ENCODE data around the gene NFKBIA.
"Not testable (repeated sequence)": the region's sequence is repeated elsewhere in the genome, so short reads cannot be mapped to it uniquely, and the experiment has no call there.

Gene NFKBIA

DNA sequence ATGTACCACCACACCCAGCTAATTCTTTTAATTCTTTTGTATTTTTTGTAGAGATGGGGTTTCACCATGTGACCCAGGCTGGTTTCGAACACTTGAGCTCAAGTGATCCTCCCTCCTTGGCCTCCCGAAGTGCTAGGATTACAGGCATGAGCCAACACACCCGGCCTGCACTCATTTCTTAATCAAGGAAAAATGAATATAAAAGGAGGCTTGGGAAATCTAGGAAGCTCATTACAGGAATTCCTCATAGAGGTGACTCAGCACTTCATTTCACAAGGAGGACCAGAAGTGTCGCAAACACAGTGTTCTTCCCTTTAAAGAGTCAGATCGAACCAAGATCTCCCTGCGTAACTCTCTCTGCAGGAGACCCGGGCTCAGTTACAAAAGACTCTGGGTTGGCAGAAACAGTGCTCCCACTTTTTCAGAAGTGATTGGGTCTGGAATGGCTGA lies 30.3 kb downstream of the NFKBIA start:
- no peak for TF ChIP-seq CTCF (IDR thresholded peaks at IDR 0.05; ENCODE audit: low read depth, low read length, poor library complexity, severe bottlenecking)
- TF ChIP-seq EZH2phosphoT487 (IDR thresholded peaks at IDR 0.05; ENCODE audit: borderline replicate concordance, low read length) = no peak
- Histone ChIP-seq H3K27ac (ENCODE audit: low read depth, low read length) (no peak overlapping the region), H3K4me1 (ENCODE audit: control insufficient read depth, low read length) (no peaks in the 10 kb centered on the region)

DNA sequence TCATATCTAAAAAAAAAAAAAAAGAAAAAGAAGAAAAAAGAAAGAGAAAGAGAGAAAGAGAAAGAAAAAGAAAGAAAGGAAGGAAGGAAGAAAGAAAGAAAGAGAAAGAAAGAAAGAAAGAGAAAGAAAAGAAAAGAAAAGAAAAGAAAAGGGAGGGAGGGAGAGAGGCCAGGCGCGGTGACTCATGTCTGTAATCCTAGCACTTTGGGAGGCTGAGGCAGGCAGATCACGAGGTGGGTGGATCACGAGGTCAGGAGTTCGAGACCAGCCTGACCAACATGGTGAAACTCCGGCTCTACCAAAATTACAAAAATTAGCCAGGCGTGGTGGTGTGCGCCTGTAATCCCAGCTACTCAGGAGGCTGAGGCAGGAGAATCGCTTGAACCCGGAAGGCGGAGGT lies 31.3 kb downstream of the NFKBIA start:
- not testable (repeated sequence) for H3K9me3 ChIP-seq (ENCODE audit: control insufficient read depth, insufficient read depth, low read length)

More for the DNA sequence above, 30.3 kb downstream of the NFKBIA start:
- no peak overlapping the region for H3K4me2 ChIP-seq (ENCODE audit: low read length)
- H3F3A ChIP-seq (ENCODE audit: control insufficient read depth, insufficient read depth) = no peaks in the 10 kb centered on the region
- H3K27me3 ChIP-seq (ENCODE audit: control insufficient read depth, low read length) = no peaks in the 10 kb centered on the region
- no peaks in the 10 kb centered on the region for H4K20me1 ChIP-seq (ENCODE audit: control insufficient read depth, insufficient read depth, low read depth, low read length)
- H3K4me3 ChIP-seq (ENCODE audit: low read length) = no peak overlapping the region
- no peaks in the 10 kb centered on the region; the same call in 1 of the 2 replicates for H3K9me3 ChIP-seq (ENCODE audit: control insufficient read depth, insufficient read depth, low read length)
- no peaks in the 10 kb centered on the region for H3K36me3 ChIP-seq (ENCODE audit: control insufficient read depth, low read length)
- no peaks in the 10 kb centered on the region for H3K9me2 ChIP-seq (replicated peaks; ENCODE audit: control insufficient read depth, low read length)
- H3K79me2 ChIP-seq (ENCODE audit: control insufficient read depth, low read length) = no peaks in the 10 kb centered on the region

DNA sequence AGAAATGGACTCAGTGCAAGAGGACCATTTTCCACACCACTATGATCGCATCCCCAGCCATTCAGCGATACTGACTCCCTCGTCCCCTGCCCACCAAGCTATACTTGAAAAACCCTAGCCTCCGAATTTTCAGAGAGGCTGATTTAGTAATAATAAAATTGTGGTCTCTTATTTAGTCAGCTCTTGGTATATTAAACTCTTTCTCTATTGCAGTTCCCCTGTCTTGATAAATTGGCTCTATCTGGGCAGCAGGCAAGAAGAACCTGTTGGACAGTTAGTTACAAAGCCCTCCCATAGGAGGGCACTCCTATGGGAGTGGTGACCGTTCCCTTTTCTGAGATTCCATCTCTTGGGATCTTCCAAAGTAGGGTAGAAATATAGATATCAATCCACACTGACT lies 33.6 kb downstream of the NFKBIA start:
- Histone ChIP-seq H3K9me3 (ENCODE audit: control insufficient read depth, insufficient read depth, low read length) (no peaks in the 10 kb centered on the region; the same call in 1 of the 2 replicates), H3K9me2 (replicated peaks; ENCODE audit: control insufficient read depth, low read length) (no peaks in the 10 kb centered on the region), H4K20me1 (ENCODE audit: control insufficient read depth, insufficient read depth, low read depth, low read length) (no peaks in the 10 kb centered on the region), H3K36me3 (ENCODE audit: control insufficient read depth, low read length) (no peaks in the 10 kb centered on the region), H3K4me2 (ENCODE audit: low read length) (no peak overlapping the region), H3K4me1 (ENCODE audit: control insufficient read depth, low read length) (peaks cover 15% of the 10 kb centered on the region), H3K4me3 (ENCODE audit: low read length) (no peak overlapping the region), H3K27ac (ENCODE audit: low read depth, low read length) (no peak overlapping the region), H3K79me2 (ENCODE audit: control insufficient read depth, low read length) (no peaks in the 10 kb centered on the region), H3F3A (ENCODE audit: control insufficient read depth, insufficient read depth) (no peaks in the 10 kb centered on the region), H3K27me3 (ENCODE audit: control insufficient read depth, low read length) (no peaks in the 10 kb centered on the region)
- no peak for TF ChIP-seq CTCF (IDR thresholded peaks at IDR 0.05; ENCODE audit: low read depth, low read length, poor library complexity, severe bottlenecking)
- no peak for TF ChIP-seq EZH2phosphoT487 (IDR thresholded peaks at IDR 0.05; ENCODE audit: borderline replicate concordance, low read length)

More for the DNA sequence above, 31.3 kb downstream of the NFKBIA start:
- not testable (repeated sequence) for H3K4me3 ChIP-seq (ENCODE audit: low read length); H3K9me2 ChIP-seq (replicated peaks; ENCODE audit: control insufficient read depth, low read length); H3K27me3 ChIP-seq (ENCODE audit: control insufficient read depth, low read length); H3F3A ChIP-seq (ENCODE audit: control insufficient read depth, insufficient read depth); H3K4me2 ChIP-seq (ENCODE audit: low read length); H3K4me1 ChIP-seq (ENCODE audit: control insufficient read depth, low read length); H3K36me3 ChIP-seq (ENCODE audit: control insufficient read depth, low read length); H3K79me2 ChIP-seq (ENCODE audit: control insufficient read depth, low read length); H4K20me1 ChIP-seq (ENCODE audit: control insufficient read depth, insufficient read depth, low read depth, low read length); H3K27ac ChIP-seq (ENCODE audit: low read depth, low read length)

DNA sequence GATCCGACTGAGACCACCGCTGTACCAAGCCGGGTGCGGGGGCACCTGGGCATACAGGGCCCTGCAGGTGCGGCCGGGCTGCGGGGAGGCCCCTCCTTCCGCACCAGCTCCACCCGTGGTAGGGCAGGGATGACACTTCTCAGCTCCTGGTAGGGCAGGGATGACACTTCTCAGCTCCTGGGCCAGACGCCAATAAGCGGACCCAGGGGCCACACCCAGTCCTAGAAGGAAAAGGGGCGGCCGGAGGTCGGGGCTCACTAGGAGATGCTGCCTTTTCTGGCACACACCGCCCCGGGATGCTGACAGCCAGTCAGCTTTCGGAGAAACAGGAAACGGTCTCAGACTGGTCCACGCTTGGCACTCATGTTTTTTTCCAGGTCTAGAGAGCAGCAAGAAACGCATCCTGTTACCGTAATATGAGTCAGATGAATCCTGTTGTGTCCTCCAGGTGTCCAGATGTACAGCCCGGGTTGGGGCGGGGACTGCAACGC lies 34.8 kb downstream of the NFKBIA start:
- no peaks in the 10 kb centered on the region for H3K36me3 ChIP-seq (ENCODE audit: control insufficient read depth, low read length)
- H3K79me2 ChIP-seq (ENCODE audit: control insufficient read depth, low read length) = no peaks in the 10 kb centered on the region
- no peaks in the 10 kb centered on the region for H3K9me2 ChIP-seq (replicated peaks; ENCODE audit: control insufficient read depth, low read length)
- no peaks in the 10 kb centered on the region for H3F3A ChIP-seq (ENCODE audit: control insufficient read depth, insufficient read depth)
- no peak overlapping the region for H3K4me3 ChIP-seq (ENCODE audit: low read length)
- H3K9me3 ChIP-seq (ENCODE audit: control insufficient read depth, insufficient read depth, low read length) = no peaks in the 10 kb centered on the region; the same call in 1 of the 2 replicates
- H4K20me1 ChIP-seq (ENCODE audit: control insufficient read depth, insufficient read depth, low read depth, low read length) = no peaks in the 10 kb centered on the region
- TF ChIP-seq CTCF (IDR thresholded peaks at IDR 0.05; ENCODE audit: low read depth, low read length, poor library complexity, severe bottlenecking) (no peak), EZH2phosphoT487 (IDR thresholded peaks at IDR 0.05; ENCODE audit: borderline replicate concordance, low read length) (no peak)
- H3K27ac ChIP-seq (ENCODE audit: low read depth, low read length) = no peak overlapping the region
- H3K4me2 ChIP-seq (ENCODE audit: low read length) = no peak overlapping the region
- peaks cover 15% of the 10 kb centered on the region for H3K4me1 ChIP-seq (ENCODE audit: control insufficient read depth, low read length)
- H3K27me3 ChIP-seq (ENCODE audit: control insufficient read depth, low read length) = no peaks in the 10 kb centered on the region
